HG03039 (cell line): Measurements from ENCODE around the gene SELENON.

Experiments used
- ATAC-seq: cut with Tn5 transposase; IDR thresholded peaks from one replicate; pipeline ENCODE4 v1.9.1; 2021; ENCODE audit warnings: mild to moderate bottlenecking, moderate library complexity; ENCODE audit not compliant: unreplicated experiment

SELENON gene

GRCh38 chr1:25769625-25770383, 30.2 kb upstream of the SELENON start:
- ATAC-seq = no peak

- no peak for ATAC-seq
Observed at GRCh38 chr1:25770541-25771220, 29.3 kb upstream of the SELENON start.

GRCh38 chr1:25771221-25772114, 28.5 kb upstream of the SELENON start:
- no peak for ATAC-seq

- no peak for ATAC-seq
Observed at GRCh38 chr1:25772164-25772563, 27.8 kb upstream of the SELENON start.

- ATAC-seq = no peak
Observed at GRCh38 chr1:25772692-25773245, 27.2 kb upstream of the SELENON start.

- ATAC-seq = no peak
Observed at GRCh38 chr1:25773441-25774125, 26.4 kb upstream of the SELENON start.

GRCh38 chr1:25774206-25774803, 25.7 kb upstream of the SELENON start:
- no peak for ATAC-seq

- ATAC-seq = no peak
Observed at GRCh38 chr1:25774921-25775771, 24.8 kb upstream of the SELENON start.

GRCh38 chr1:25779388-25779787, 20.6 kb upstream of the SELENON start:
- ATAC-seq = no peak

GRCh38 chr1:25779894-25780293, 20.1 kb upstream of the SELENON start:
- no peak for ATAC-seq

- no peak for ATAC-seq
Observed at GRCh38 chr1:25780318-25781129, 19.5 kb upstream of the SELENON start.

- ATAC-seq = no peak
Observed at GRCh38 chr1:25781130-25781433, 18.9 kb upstream of the SELENON start.

GRCh38 chr1:25782608-25783201, 17.3 kb upstream of the SELENON start:
- ATAC-seq = no peak

- ATAC-seq = no peak
Observed at GRCh38 chr1:25784575-25785051, 15.4 kb upstream of the SELENON start.

- no peak for ATAC-seq
Observed at GRCh38 chr1:25785333-25786067, 14.5 kb upstream of the SELENON start.

GRCh38 chr1:25786887-25787759, 12.9 kb upstream of the SELENON start:
- ATAC-seq = no peak
